K562 (cell line): Measurements from ENCODE around the gene SFPQ. TPM values are rescaled to one million over a fixed set of nuclear protein-coding genes. Genes with fewer than 3 reads are reported as not detected.

Experiments used
- ATAC-seq: fragments of 200-7000 bp; cut with Tn5 transposase; 3 replicates; pipeline ENCODE4 v1.9.1; 2020; ENCODE audit warnings: moderate library complexity
- BruUV-seq: library from RNA; stranded (reverse); fragments of 400-500 nt; replicated peaks from 2 replicates; lab custom pipeline; 2021; lab: Mats Ljungman, UMichigan
- CTCF ChIA-PET: fragments of 300-600 bp; formaldehyde crosslinking; extraction: SDS; loops from one replicate; lab custom pipeline; 2021; ENCODE audit warnings: low intra/inter-chr PET ratio; lab: Yijun Ruan, JAX
- POLR2A ChIA-PET: fragments of 300-600, 350-650 bp; sonication (Branson Sonifier 250); formaldehyde crosslinking; extraction: SDS; loops from one replicate; lab custom pipeline; 2021; ENCODE audit warnings: antibody characterized with exemption, inconsistent platforms; lab: Yijun Ruan, JAX
- DNase-seq, 4 experiments: peaks; one replicate each; pipeline versions ENCODE4 v3.0.0 to v3.0.0-alpha.2; 2011 to 2018; ENCODE audit warnings: low spot score in 3 of 4, mixed read lengths in 3 of 4; ENCODE audit errors: extremely low read depth in 1 of 4
- FAIRE-seq: peaks from 2 replicates; lab custom pipeline; 2011; peaks lifted over from hg19 to GRCh38; lab: Jason Lieb, UNC
- H2AFZ ChIP-seq: 2 replicates; pipeline ENCODE4 v1.6.0; 2011; ENCODE audit warnings: low read depth, low read length, control low read depth, inconsistent platforms
- H3K27ac ChIP-seq: fragments of 200-600 bp; 3 replicates; pipeline ENCODE4 v1.8.0; 2011; ENCODE audit warnings: low read depth, mild to moderate bottlenecking, control low read depth, inconsistent platforms, low read length, moderate library complexity, mixed read lengths; ENCODE audit errors: extremely low read depth
- H3K27me3 ChIP-seq, 2 experiments: fragments of 300-600 bp in 1 of 2; 2 replicates in 1 of 2; 3 replicates in 1 of 2; pipeline versions ENCODE4 v1.6.0 to v1.8.0; 2011; ENCODE audit warnings: inconsistent platforms in 2 of 2, low read length in 2 of 2, mild to moderate bottlenecking in 1 of 2, mixed read lengths in 1 of 2, moderate library complexity in 1 of 2; ENCODE audit not compliant: control insufficient read depth in 2 of 2, insufficient read depth in 2 of 2
- H3K36me3 ChIP-seq: fragments of 300-600 bp; 3 replicates; pipeline ENCODE4 v1.8.0; 2011; ENCODE audit warnings: mild to moderate bottlenecking, low read length, inconsistent platforms; ENCODE audit not compliant: control insufficient read depth, insufficient read depth
- H3K4me1 ChIP-seq, 2 experiments: fragments of 200-600 bp in 1 of 2; replicated peaks in 1 of 2; 2 replicates in 1 of 2; 3 replicates in 1 of 2; pipeline versions ENCODE4 v1.5.1 to v1.8.0; 2011; ENCODE audit warnings: inconsistent platforms in 2 of 2, low read length in 2 of 2, mild to moderate bottlenecking in 1 of 2, mixed read lengths in 1 of 2, moderate library complexity in 1 of 2; ENCODE audit not compliant: control insufficient read depth in 2 of 2, insufficient read depth in 2 of 2
- H3K4me2 ChIP-seq: 2 replicates; pipeline ENCODE4 v1.6.1; 2011; ENCODE audit warnings: low read length, control low read depth, inconsistent platforms, mixed read lengths; ENCODE audit not compliant: insufficient read depth
- H3K4me3 ChIP-seq: fragments of 200-600 bp; sonication (generic), shearing (Covaris generic); 2 replicates; pipeline ENCODE4 v1.5.1; 2016; ENCODE audit warnings: control low read depth, inconsistent platforms
- H3K79me2 ChIP-seq: fragments of 200-600 bp; 3 replicates; pipeline ENCODE4 v1.8.0; 2011; ENCODE audit warnings: low read length, inconsistent platforms; ENCODE audit not compliant: control insufficient read depth, insufficient read depth
- H3K9ac ChIP-seq, 2 experiments: 2 replicates each; pipeline versions ENCODE4 v1.6.0 to v1.6.1; 2011; ENCODE audit warnings: low read depth in 2 of 2, low read length in 2 of 2, control low read depth in 1 of 2, inconsistent platforms in 1 of 2, mild to moderate bottlenecking in 1 of 2, mixed read lengths in 1 of 2; ENCODE audit not compliant: insufficient read depth in 1 of 2
- H3K9me1 ChIP-seq: one replicate; pipeline ENCODE4 v1.6.0; 2011; ENCODE audit warnings: inconsistent platforms, mild to moderate bottlenecking, low read length, moderate library complexity; ENCODE audit not compliant: control insufficient read depth, insufficient read depth
- H3K9me3 ChIP-seq: replicated peaks from 2 replicates; pipeline ENCODE4 v1.5.1; 2011; ENCODE audit warnings: low read depth, low read length, inconsistent platforms; ENCODE audit not compliant: control insufficient read depth, insufficient read depth
- H4K20me1 ChIP-seq: replicated peaks from 2 replicates; pipeline ENCODE4 v1.6.1; 2011; ENCODE audit warnings: low read length, inconsistent platforms, mixed read lengths; ENCODE audit not compliant: control insufficient read depth, insufficient read depth
- ETS2 ChIP-seq: IDR thresholded peaks from 2 replicates; pipeline ENCODE4 v1.6.1; 2016; ENCODE audit warnings: borderline replicate concordance, missing genetic modification characterization, mild to moderate bottlenecking, moderate library complexity, missing compliant biosample characterization; ENCODE audit not compliant: poor library complexity, severe bottlenecking
- HDAC1 ChIP-seq, 2 experiments: fragments of 450-650 bp; IDR thresholded peaks; 2 replicates each; pipeline ENCODE4 v1.6.1; 2016 to 2017; ENCODE audit warnings: inconsistent platforms in 1 of 2, mild to moderate bottlenecking in 1 of 2, moderate library complexity in 1 of 2
- LCOR ChIP-seq: sonication (generic); formaldehyde crosslinking; IDR thresholded peaks from 2 replicates; pipeline ENCODE4 v1.8.0; 2022; ENCODE audit warnings: mild to moderate bottlenecking, missing genetic modification reagents
- MAFF ChIP-seq: IDR thresholded peaks from 2 replicates; pipeline ENCODE4 v1.6.1; 2012; ENCODE audit warnings: low read length, improper control_type of control experiment
- NCOR1 ChIP-seq: fragments of 450-650 bp; IDR thresholded peaks from 2 replicates; pipeline ENCODE4 v1.6.1; 2016; ENCODE audit warnings: mild to moderate bottlenecking, moderate library complexity
- NFE2 ChIP-seq: IDR thresholded peaks from 2 replicates; pipeline ENCODE4 v1.6.1; 2014; ENCODE audit warnings: antibody characterized with exemption, low read depth
- NONO ChIP-seq, 2 experiments: fragments of 200-400 bp in 1 of 2; fragments of 450-650 bp in 1 of 2; formaldehyde crosslinking in 1 of 2; IDR thresholded peaks; 2 replicates each; pipeline ENCODE4 v1.6.1; 2017; ENCODE audit warnings: low read depth in 2 of 2, mild to moderate bottlenecking in 2 of 2, moderate library complexity in 2 of 2, low read length in 1 of 2
- PURB ChIP-seq: sonication (generic); formaldehyde crosslinking; IDR thresholded peaks from 2 replicates; pipeline ENCODE4 v1.9.0; 2021; ENCODE audit warnings: low read depth, mild to moderate bottlenecking, missing genetic modification reagents
- TAF7 ChIP-seq: fragments of 450-650 bp; IDR thresholded peaks from 2 replicates; pipeline ENCODE4 v1.6.1; 2016; ENCODE audit warnings: missing genetic modification characterization, missing compliant biosample characterization
- TGIF2 ChIP-seq: sonication (generic); formaldehyde crosslinking; IDR thresholded peaks from 2 replicates; pipeline ENCODE4 v1.8.1; 2022; ENCODE audit warnings: mild to moderate bottlenecking, missing genetic modification reagents, moderate library complexity
- ZNF316 ChIP-seq: fragments of 450-650 bp; IDR thresholded peaks from 2 replicates; pipeline ENCODE4 v1.6.1; 2016
- ZNF445 ChIP-seq: fragments of 250-450 bp; sonication (Bioruptor Pico); IDR thresholded peaks from 2 replicates; pipeline ENCODE4 v1.4.0; 2020; ENCODE audit warnings: low read depth, mild to moderate bottlenecking, moderate library complexity
- WGBS: fragments of 100-300 bp; shearing (Covaris generic); methylation state at CpG from one replicate; pipeline ENCODE4 v1.1.6; 2016; ENCODE audit warnings: low coverage, mixed read lengths; ENCODE audit not compliant: insufficient coverage; ENCODE audit errors: missing lambda C conversion rate; 5-methylcytosine and 5-hydroxymethylcytosine counted together
- in situ Hi-C: fragments of 300-500 bp; cut with MboI; formaldehyde crosslinking; loops from 4 replicates; pipeline ENCODE4 v1.15.0; 2018; ENCODE audit warnings: inconsistent platforms, mixed read lengths
- intact Hi-C: fragments of 100-400 bp; cut with micrococcal nuclease; formaldehyde crosslinking; loops from 2 replicates; pipeline ENCODE4 v1.14.2; 2022
- polyA plus RNA-seq, 8 experiments: library from polyadenylated mRNA; depleted of rRNA in 4 of 8; stranded (reverse) in 5 of 8; unstranded in 3 of 8; fragments of >200 nt; fragmentation: Nextera tagmentation in 2 of 8; fragmentation: Illumina TruSeq in 1 of 8; extraction: Ambion mirVana in 2 of 8; extraction: Trizol in 1 of 8; gene quantifications; 2 replicates each; pipeline versions ENCODE4 v1.2.1 to v1.2.3, GENCODE V29; 2011 to 2014; ENCODE audit warnings: inconsistent platforms in 1 of 8, missing spikeins in 1 of 8
- total RNA-seq, 7 experiments: library from RNA; depleted of rRNA in 6 of 7; stranded (reverse); fragments of >200 nt in 6 of 7; fragmentation: Illumina TruSeq in 2 of 7; extraction: Trizol in 2 of 7; gene quantifications; 2 replicates each; pipeline versions ENCODE4 v1.2.1 to v1.2.3, GENCODE V29; 2011 to 2021; ENCODE audit warnings: low replicate concordance in 1 of 7
- TF ChIP-seq, protein P1 (sequence below): fragments of 450-650 bp; formaldehyde crosslinking; IDR thresholded peaks from 2 replicates; pipeline ENCODE4 v1.4.0; 2022; ENCODE audit warnings: missing genetic modification characterization
- TF ChIP-seq, protein P2 (sequence below), 2 experiments: fragments of 250-450 bp in 1 of 2; fragments of 450-650 bp in 1 of 2; sonication (Bioruptor Pico) in 1 of 2; IDR thresholded peaks; 2 replicates each; pipeline versions ENCODE4 v1.6.1 to v1.8.0; 2016 to 2021; ENCODE audit warnings: mild to moderate bottlenecking in 2 of 2, moderate library complexity in 2 of 2, missing compliant biosample characterization in 1 of 2, missing genetic modification characterization in 1 of 2
- TF ChIP-seq, protein P3 (sequence below): sonication (generic); formaldehyde crosslinking; IDR thresholded peaks from 2 replicates; pipeline ENCODE4 v1.8.0; 2022; ENCODE audit warnings: mild to moderate bottlenecking, missing genetic modification reagents
- TF ChIP-seq, protein P4 (sequence below), 2 experiments: fragments of 450-650 bp in 1 of 2; sonication (generic) in 1 of 2; formaldehyde crosslinking in 1 of 2; IDR thresholded peaks in 1 of 2; conservative IDR thresholded peaks in 1 of 2; 2 replicates each; pipeline versions ENCODE4 v1.6.1 to v1.8.1; 2016 to 2023; ENCODE audit warnings: mild to moderate bottlenecking in 2 of 2, moderate library complexity in 2 of 2, inconsistent platforms in 1 of 2, missing genetic modification reagents in 1 of 2
- TF ChIP-seq, protein P5 (sequence below): sonication (generic); formaldehyde crosslinking; IDR thresholded peaks from 2 replicates; pipeline ENCODE4 v1.8.0; 2022; ENCODE audit warnings: missing genetic modification reagents, mild to moderate bottlenecking, borderline replicate concordance

SFPQ gene
- total and polyA plus RNA-seq, 9 of the 15 experiments (the other 6 are each of a cell fraction or from before 2014, with no cell fraction given), result 69.7 to 562 (median 399) TPM

DNA sequence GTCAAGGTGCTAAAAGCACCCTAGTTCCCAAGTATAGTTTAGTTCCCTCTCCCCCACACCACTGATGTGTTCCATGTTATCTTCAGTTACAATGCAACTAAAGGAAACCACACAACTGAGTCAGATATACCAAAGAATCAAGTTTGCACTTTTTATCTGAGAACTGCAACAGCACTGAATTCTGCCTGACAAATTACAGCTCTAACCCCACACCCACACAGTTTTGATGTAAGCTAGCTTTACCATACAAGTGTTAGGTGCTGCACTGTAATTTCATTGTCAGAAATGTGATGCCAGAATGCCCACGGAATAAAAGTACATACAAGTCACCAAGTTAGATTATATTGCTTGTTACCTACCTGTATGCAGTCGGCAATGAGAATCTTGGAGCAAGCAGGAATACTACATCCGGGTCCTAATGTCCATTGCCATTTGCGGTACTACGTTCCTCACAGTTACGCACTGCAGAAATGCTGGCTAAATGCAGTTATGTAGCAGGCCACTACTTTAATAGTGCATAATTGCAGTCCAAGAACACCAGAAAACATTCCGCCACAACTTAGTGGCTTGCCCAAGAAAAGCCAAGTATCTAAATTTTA, 12.1 kb downstream of the SFPQ start:
- FAIRE-seq, result no peak
- in situ Hi-C loops (no loop called here), intact Hi-C loops (loop anchor here (10.0 kb wide), 1 partner anchor 146 kb away; the partner anchor contains the start of gene ZMYM6)
- peak in 2 of 4 experiments; percentile 4 to 54 for DNase-seq
- peaks cover 54% of the 10 kb centered on the region for H4K20me1 ChIP-seq
- POLR2A ChIA-PET, result interaction anchor here (0.9 to 4.5 kb wide), 8 partner anchors 9 to 321 kb away, joined by 3 to 42 read pairs (median 4); partner anchors contain the start of genes SMIM12 and ZMYM6
- H3K27me3 ChIP-seq, result no peaks in the 10 kb centered on the region
- BruUV-seq, result no TSS peak
- WGBS, result 92% methylated on average over 7 of the region's 7 CpGs
- peaks cover 4 to 11% of the 10 kb centered on the region in 2 experiments; a peak in 2 of 5 replicates for H3K4me1 ChIP-seq
- peaks cover 99% of the 10 kb centered on the region for H3K36me3 ChIP-seq
- H3K9me1 ChIP-seq, result peaks cover 6% of the 10 kb centered on the region
- H3K27ac ChIP-seq, result no peak overlapping the region
- H3K4me3 ChIP-seq, result no peak overlapping the region
- no peaks in the 10 kb centered on the region for H3K9me3 ChIP-seq
- peaks cover 71% of the 10 kb centered on the region for H3K79me2 ChIP-seq
- CTCF ChIA-PET, result no interaction called here
- H2AFZ ChIP-seq, result no peak overlapping the region
- H3K9ac ChIP-seq, result no peak overlapping the region
- H3K4me2 ChIP-seq, result no peak overlapping the region
- ATAC-seq, result peak; percentile 22
- TF ChIP-seq, protein P1, sequence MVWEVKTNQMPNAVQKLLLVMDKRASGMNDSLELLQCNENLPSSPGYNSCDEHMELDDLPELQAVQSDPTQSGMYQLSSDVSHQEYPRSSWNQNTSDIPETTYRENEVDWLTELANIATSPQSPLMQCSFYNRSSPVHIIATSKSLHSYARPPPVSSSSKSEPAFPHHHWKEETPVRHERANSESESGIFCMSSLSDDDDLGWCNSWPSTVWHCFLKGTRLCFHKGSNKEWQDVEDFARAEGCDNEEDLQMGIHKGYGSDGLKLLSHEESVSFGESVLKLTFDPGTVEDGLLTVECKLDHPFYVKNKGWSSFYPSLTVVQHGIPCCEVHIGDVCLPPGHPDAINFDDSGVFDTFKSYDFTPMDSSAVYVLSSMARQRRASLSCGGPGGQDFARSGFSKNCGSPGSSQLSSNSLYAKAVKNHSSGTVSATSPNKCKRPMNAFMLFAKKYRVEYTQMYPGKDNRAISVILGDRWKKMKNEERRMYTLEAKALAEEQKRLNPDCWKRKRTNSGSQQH (CRISPR knock-in tag), result peak; percentile 85
- no peak for TF ChIP-seq ZNF445
- no peak for TF ChIP-seq TAF7 (tag)
- TF ChIP-seq, protein P2, sequence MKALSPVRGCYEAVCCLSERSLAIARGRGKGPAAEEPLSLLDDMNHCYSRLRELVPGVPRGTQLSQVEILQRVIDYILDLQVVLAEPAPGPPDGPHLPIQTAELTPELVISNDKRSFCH (CRISPR knock-in tag; IDR thresholded peaks at IDR 0.05), result no peak
- TF ChIP-seq, protein P2 (tag; IDR thresholded peaks at IDR 0.05), result no peak
- 0 out of 4 replicates have a peak, but pooled peaks of 1 of the 2 experiments have one; percentile 5 for TF ChIP-seq NONO (IDR thresholded peaks at IDR 0.05; ENCODE audit: low read depth in 2 of 2, low read length in 1 of 2)
- no peak for TF ChIP-seq ZNF316
- TF ChIP-seq NFE2, result no peak
- TF ChIP-seq, protein P3, sequence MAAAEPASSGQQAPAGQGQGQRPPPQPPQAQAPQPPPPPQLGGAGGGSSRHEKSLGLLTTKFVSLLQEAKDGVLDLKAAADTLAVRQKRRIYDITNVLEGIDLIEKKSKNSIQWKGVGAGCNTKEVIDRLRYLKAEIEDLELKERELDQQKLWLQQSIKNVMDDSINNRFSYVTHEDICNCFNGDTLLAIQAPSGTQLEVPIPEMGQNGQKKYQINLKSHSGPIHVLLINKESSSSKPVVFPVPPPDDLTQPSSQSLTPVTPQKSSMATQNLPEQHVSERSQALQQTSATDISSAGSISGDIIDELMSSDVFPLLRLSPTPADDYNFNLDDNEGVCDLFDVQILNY (CRISPR knock-in tag), result no peak
- TF ChIP-seq NCOR1, result peak; percentile 59
- TF ChIP-seq LCOR (CRISPR knock-in tag), result no peak
- TF ChIP-seq, protein P4, sequence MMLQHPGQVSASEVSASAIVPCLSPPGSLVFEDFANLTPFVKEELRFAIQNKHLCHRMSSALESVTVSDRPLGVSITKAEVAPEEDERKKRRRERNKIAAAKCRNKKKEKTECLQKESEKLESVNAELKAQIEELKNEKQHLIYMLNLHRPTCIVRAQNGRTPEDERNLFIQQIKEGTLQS (IDR thresholded peaks at IDR 0.05), result no peak
- TF ChIP-seq, protein P4 (CRISPR knock-in tag; conservative IDR thresholded peaks at IDR 0.05), result no peak
- no peak for TF ChIP-seq PURB
- no peak for TF ChIP-seq ETS2 (tag)
- no peak for TF ChIP-seq TGIF2 (CRISPR knock-in tag)
- TF ChIP-seq, protein P5, sequence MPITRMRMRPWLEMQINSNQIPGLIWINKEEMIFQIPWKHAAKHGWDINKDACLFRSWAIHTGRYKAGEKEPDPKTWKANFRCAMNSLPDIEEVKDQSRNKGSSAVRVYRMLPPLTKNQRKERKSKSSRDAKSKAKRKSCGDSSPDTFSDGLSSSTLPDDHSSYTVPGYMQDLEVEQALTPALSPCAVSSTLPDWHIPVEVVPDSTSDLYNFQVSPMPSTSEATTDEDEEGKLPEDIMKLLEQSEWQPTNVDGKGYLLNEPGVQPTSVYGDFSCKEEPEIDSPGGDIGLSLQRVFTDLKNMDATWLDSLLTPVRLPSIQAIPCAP (CRISPR knock-in tag), result no peak
- TF ChIP-seq MAFF, result no peak
- TF ChIP-seq HDAC1 (IDR thresholded peaks at IDR 0.05), result no peak
